Hematopoietic multipotent progenitor cell treated with erythropoietin and hydrocortisone succinate and interleukin-3 and kit ligand, for 6 days (in vitro differentiated cells): ENCODE measurements around the gene TPPP.

Experiments used
- DNase-seq: peaks from one replicate; pipeline ENCODE4 v3.0.0-alpha.2; 2015

TPPP gene

GRCh38 chr5:664343-664993 lies 28.7 kb downstream of the TPPP start:
- no peak for DNase-seq

DNA sequence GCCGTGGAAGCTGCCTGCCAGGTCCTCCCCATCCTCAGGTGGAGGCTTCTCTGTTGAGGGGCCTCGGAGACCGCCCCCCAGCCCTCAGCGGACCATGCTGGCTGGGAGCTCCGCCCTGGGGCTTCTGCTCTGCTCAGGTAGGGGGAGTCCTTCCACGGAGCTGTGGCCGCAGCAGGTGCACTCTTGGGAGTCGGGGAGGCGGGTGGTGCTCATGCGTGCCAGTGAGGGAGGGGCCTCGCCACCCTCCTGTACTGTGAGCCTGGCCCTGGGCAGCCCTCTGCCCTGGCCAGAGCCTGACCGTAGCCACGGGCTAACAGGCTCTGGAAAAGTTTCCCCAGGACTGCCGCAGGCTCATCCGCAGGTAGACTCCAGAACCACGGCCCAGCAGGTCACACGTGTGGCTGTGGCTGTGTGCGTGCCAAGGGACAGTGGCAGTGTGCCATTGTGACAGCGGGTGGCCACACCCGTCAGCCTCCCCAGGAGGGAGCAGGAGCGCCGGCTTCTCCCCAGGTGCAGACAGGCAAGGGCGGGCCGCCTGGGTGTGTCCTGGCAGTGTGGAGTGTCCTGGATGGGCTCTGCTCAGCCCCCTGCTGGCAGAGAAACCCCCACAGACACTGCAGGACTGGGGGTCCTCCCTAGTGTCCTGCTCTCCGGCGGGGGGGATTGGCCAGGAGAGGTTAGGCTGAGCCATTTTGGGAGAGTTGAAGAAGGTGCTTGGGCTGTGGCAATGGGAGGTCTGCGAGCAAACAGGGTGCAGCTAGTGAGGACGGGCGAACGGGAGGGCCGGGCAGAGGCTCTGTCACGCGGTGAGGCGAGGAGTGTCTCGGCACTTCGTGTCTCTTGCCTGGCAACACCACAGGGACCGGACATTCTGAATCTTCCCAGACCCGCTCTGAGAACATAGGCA lies 29.5 kb downstream of the TPPP start:
- no peak for DNase-seq

DNA sequence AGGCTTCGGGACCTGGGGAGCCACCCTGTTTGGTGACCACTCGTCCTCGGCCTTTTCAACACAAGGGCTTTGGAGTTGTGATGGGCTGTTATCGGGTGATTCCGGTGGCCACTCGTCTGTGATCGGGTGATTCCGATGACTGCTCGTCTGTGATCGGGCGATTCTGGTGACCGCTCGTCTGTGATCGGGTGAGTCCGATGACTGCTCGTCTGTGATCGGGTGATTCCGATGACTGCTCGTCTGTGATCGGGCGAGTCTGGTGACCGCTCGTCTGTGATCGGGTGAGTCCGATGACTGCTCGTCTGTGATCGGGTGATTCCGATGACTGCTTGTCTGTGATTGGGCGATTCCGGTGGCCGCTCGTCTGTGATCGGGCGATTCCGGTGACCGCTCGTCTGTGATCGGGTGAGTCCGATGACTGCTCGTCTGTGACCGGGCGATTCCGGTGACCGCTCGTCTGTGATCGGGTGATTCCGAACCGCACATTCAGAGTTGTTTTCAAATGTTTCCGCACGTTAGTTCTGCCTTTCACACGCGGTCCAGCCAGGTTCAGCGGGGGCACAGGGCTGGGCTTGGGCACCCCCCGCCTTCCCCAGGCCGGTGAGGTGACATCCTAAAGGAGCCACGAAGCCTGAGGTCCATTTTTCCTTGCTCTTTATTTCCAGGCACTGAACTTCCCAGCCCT lies 30.3 kb downstream of the TPPP start:
- DNase-seq, result no peak

DNA sequence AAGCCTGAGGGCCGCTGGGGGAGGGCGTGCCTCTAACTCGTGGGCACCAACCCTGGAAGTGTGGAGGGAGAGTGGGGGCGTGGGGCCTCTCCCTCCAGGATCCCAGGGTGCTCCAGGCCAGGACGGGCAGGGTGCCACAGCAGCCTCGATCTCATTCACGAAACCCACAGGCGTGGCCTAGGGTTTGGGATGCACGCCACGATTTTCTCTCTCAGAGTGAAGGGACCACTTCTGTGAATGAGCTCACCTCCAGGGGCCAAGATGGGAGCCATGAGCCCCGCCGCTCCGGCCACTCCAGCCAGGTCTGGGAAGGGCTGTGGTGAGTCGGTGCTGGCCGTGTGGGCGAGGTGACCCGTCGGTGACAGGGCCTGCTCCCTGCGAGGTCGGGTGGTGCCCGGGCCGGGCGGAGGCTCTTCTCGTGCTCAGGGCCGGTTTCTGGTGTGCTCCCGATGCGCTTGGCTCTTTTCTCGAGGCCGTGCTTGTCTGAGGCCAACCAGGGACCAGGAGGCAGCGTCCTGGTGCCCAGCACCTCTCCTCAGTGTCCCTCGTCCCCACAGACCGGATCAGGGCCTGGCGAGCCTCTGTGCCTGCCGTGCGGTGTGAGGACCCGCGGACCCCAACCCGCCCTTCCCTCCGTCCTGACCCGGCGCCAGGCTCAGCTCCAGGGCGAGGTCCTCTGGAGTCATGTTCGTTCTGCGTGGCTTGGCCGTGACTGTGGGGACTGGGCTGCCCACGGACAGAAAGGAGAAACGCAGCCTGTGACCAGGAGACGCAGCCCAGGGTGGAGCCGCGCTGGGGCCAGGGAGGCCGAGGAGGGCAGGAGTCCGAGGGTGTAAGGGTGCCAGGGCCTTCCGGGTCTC lies 31.0 kb downstream of the TPPP start:
- DNase-seq, result no peak

- DNase-seq, result no peak
These were observed 32.6 kb downstream of the TPPP start for GRCh38 chr5:660491-661030.

DNA sequence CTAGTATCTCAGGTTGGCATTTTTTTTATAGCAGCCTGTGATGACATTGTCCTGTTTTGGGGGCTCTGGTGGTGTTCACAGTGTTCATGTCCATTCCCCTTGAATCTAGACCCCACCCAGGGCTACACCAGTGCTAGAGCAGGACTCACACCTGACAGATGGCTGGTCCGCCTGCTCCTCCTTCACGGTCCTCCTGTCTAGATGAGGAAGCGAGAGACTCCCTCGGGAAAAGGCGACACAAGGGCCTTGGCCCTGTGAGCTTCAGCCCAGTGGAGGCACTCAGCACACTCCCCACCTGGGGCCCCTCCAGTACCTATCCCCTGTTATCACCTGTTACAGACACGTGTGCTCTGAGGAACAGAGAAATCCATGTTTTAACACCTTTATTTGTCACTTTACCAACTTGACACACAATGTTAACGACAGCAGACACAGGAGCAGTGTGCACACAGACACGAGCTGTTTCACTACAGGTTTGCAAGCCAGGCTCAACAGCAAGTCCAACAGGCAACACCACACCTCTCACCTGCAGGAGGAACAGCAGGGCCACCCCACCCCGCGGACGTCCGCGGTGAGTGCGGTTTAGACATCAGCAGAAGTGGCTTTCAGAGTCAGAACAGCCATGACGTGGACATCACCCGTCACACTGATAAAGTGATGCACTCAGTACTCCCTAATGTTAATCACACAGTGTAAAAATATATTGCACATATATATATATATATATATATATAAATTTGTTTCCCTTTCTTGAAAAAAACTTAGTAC lies 33.5 kb downstream of the TPPP start:
- no peak for DNase-seq

GRCh38 chr5:658103-658502 lies 35.0 kb downstream of the TPPP start:
- no peak for DNase-seq

GRCh38 chr5:657570-657969 lies 35.6 kb downstream of the TPPP start:
- peak; percentile 32 for DNase-seq

- DNase-seq, result no peak
These were observed 37.7 kb downstream of the TPPP start for GRCh38 chr5:655406-655805.

DNA sequence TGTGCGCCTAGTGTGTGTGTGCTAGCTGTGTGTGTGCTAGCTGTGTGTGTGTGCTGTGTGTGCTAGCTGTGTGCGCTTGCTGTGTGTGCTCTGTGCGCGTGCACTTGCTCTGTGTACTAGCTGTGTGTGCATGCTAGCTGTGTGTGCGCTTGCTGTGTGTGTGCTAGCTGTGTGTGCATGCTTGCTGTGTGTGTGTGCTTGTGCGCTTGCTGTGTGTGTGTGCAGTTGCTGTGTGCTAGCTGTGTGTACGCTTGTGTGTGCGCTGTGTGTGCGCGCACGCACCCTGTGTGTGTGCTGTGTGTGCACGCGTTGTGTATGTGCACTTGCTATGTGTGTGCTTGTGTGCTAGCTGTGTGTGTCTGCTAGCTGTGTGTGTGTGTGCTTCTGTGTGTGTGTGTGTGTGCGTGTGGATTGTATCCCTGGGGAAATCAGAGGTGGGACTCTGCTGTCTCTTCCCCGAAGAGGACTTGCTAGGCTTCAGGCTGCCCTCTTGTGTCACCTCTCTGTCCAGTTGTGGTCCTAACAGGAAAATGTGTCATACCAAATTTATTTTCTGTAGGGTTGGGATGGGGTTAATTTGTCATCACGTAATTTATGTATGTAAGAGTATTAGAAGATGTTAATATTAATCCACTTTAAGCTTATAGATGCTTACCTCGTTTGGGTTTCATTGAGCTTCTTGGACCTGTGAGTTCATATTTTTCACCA lies 38.9 kb downstream of the TPPP start:
- no peak for DNase-seq

- no peak for DNase-seq
These were observed 40.3 kb downstream of the TPPP start for GRCh38 chr5:652773-653350.

DNA sequence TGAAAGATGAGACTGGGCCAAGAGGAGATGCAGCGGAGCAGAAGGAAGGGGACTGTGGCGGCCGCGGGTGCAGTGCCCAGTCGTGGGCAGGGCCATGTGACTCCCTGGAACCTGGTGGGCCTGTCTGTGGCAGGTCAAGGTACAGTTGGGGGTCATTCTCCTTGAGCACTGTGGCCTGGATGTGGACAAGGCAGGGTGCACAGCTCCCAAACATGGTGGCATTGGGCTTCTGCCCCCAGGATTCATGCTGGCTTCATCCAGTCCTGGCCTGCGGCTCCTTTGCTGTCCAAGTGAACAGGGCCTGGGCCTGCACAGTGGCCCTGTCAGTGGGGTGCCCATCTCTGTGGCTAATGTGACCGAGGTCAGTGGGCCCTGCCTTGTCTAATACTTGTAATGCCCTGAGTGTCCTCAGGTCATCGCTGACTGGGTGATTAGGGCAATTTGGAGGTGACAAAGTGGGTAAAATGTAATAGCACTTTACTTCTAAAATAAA lies 41.1 kb downstream of the TPPP start:
- DNase-seq, result no peak

DNA sequence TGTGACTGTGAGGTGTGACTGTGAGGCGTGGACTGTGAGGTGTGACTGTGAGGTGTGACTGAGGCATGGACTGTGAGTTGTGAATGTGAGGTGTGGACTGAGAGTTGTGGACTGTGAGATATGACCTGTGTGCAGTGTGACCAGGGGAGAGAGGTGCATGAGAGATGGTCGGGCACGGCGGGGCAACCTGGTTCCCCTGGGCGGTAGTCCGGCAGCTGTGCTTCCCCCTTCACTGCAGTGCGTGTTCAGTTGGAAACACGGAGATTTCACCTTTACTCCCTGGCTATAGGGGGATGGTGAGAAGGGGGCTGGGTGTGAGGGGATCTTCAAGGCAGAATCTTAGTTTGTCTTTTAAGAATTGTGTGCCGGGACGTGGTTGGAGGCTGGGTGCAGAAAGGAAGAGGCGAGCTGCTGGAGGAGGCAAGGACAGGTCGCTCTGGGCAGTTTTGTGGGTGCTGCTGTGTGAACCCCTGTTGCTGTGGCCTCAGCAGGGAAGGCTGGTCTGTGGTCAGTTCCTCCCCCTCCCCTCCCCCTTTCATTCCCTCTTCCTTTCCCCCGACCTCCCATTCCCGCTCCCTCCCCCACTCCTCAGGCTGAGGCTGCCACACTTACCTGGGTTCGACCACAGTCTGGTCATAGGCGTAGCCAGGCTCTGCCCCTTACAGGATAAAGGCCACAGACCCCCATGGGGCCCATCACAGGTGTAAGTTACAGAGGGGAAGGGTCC lies 41.7 kb downstream of the TPPP start:
- DNase-seq, result no peak

DNA sequence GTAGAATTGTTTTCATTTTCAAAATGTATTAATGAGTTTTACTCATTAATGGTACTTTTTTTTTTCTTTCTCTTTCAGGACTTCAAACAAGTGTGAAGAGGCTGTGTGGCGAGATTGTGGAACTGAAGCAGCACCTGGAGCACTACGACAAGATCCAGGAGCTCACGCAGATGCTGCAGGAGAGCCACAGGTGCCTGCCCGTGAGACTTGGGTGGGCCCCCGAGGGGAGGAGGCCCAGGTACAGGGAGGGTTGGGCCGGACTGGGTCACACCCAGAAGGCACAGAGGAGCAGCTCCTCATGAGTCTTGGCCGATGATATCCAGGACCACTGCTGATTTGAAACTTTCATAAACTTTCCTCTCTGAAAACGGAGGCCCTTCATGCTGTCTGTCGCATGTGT lies 45.4 kb downstream of the TPPP start:
- no peak for DNase-seq

- DNase-seq, result no peak
These were observed 45.8 kb downstream of the TPPP start for GRCh38 chr5:647311-647710.

DNA sequence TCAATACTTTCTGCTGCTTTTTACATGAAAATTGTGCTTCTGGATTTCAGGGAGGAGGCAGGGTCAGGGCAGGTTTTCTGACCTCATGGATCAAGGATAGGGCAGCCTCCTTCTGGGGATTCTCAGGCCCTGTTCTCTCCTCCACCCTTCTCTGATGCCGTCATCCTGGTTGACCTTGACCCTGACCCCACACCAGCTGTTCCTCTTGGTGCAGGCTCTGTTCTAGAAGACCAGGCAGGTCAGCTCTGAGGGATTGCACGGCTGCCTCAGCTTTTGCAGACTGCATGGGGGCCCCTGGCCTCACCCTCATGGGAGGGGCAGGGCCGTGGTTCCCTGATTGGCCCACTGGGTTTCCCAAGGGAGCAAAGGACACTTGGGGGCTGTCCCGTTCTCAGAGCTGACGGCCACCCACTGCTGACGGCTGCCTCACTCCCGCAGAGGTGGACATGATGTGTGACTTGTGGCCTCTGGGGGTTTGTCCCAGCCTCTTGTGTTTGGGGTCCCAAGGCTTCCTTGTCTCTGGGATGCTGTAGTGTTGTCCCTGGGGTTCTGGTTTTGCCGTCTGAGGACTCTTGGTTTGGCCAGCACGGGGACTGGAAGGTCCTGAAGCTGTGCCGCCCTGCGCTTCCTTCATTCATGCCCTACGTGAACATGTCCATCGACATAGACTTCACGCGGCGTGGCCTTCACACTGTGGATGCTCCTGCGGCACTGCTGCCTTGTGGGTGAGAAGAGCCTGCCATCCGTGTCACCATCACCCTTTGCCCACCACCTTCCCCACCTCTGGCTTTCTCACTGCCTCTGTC lies 46.6 kb downstream of the TPPP start:
- no peak for DNase-seq

DNA sequence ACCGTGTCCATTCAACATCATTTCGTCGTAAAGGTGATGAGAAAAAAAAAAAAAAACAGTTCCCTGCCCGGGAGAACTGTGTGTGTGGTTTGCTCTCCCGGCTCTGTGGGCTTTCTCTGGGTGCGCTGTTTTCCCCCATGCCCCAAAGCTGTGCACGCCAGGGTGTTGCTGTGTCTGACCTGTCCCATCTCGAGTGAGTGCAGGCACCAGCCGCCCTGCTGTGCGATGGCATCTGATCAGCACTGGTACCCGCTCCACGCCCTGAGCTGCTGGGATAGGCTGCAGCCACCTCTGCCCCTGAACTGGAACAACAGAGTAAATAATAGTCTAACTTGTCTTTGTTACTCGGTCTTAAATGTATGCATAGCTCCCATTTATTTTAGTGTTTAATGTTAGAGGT lies 47.7 kb downstream of the TPPP start:
- no peak for DNase-seq

- no peak for DNase-seq
These were observed 48.2 kb downstream of the TPPP start for GRCh38 chr5:644971-645370.

GRCh38 chr5:644509-644908 lies 48.6 kb downstream of the TPPP start:
- DNase-seq, result no peak
